Measurements from ENCODE around the gene MS4A14. TPM values are rescaled to one million over a fixed set of nuclear protein-coding genes. Genes with fewer than 3 reads are reported as not detected.
"Not testable (repeated sequence)": the region's sequence is repeated elsewhere in the genome, so short reads cannot be mapped to it uniquely, and the experiment has no call there.

MS4A14 gene
- total RNA-seq, 1 donor from 2014 or later, result not detected

DNA sequence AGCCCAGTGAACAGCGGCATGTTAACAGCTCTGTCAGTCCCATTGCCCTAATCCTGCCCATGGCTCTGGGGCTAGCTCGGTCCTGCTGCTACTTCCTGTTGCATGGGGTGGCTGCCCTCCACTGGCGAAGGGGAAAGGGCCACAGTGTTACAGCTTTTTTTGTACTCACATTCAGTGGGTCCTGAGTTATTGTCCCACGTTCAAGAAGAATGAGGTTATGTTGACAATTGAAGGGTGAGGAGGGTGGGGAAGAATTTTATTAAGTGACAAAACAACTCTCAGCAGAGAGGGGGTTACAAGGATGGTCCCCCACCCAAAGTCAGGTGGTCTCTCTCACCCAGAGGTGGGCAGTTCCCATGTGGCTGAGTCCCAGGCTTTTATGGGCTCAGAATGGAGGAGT, 35.6 kb upstream of the MS4A14 start:
- no peak overlapping the region for H3K4me3 Mint-ChIP-seq
- H3K9me3 Mint-ChIP-seq, result no peaks in the 10 kb centered on the region
- no peaks in the 10 kb centered on the region for H3K36me3 Mint-ChIP-seq
- TF ChIP-seq, protein P1, sequence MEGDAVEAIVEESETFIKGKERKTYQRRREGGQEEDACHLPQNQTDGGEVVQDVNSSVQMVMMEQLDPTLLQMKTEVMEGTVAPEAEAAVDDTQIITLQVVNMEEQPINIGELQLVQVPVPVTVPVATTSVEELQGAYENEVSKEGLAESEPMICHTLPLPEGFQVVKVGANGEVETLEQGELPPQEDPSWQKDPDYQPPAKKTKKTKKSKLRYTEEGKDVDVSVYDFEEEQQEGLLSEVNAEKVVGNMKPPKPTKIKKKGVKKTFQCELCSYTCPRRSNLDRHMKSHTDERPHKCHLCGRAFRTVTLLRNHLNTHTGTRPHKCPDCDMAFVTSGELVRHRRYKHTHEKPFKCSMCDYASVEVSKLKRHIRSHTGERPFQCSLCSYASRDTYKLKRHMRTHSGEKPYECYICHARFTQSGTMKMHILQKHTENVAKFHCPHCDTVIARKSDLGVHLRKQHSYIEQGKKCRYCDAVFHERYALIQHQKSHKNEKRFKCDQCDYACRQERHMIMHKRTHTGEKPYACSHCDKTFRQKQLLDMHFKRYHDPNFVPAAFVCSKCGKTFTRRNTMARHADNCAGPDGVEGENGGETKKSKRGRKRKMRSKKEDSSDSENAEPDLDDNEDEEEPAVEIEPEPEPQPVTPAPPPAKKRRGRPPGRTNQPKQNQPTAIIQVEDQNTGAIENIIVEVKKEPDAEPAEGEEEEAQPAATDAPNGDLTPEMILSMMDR (conservative IDR thresholded peaks at IDR 0.05), result no peak
- no peaks in the 10 kb centered on the region for H3K4me1 Mint-ChIP-seq (ENCODE audit: unreplicated experiment)
- peaks cover 10% of the 10 kb centered on the region for H3K27me3 Mint-ChIP-seq
- DNase-seq (ENCODE audit: extremely low spot score, unreplicated experiment), result no peak
- H3K27ac Mint-ChIP-seq, result no peak overlapping the region

- TF ChIP-seq, protein P1 (conservative IDR thresholded peaks at IDR 0.05), result no peak
- Mint-ChIP-seq H3K27ac (no peak overlapping the region), H3K4me3 (no peak overlapping the region), H3K4me1 (ENCODE audit: unreplicated experiment) (no peaks in the 10 kb centered on the region), H3K9me3 (no peaks in the 10 kb centered on the region), H3K27me3 (peaks cover 10% of the 10 kb centered on the region), H3K36me3 (no peaks in the 10 kb centered on the region)
- DNase-seq (ENCODE audit: extremely low spot score, unreplicated experiment), result no peak
Observed at GRCh38 chr11:60362241-60362640, 34.0 kb upstream of the MS4A14 start.

DNA sequence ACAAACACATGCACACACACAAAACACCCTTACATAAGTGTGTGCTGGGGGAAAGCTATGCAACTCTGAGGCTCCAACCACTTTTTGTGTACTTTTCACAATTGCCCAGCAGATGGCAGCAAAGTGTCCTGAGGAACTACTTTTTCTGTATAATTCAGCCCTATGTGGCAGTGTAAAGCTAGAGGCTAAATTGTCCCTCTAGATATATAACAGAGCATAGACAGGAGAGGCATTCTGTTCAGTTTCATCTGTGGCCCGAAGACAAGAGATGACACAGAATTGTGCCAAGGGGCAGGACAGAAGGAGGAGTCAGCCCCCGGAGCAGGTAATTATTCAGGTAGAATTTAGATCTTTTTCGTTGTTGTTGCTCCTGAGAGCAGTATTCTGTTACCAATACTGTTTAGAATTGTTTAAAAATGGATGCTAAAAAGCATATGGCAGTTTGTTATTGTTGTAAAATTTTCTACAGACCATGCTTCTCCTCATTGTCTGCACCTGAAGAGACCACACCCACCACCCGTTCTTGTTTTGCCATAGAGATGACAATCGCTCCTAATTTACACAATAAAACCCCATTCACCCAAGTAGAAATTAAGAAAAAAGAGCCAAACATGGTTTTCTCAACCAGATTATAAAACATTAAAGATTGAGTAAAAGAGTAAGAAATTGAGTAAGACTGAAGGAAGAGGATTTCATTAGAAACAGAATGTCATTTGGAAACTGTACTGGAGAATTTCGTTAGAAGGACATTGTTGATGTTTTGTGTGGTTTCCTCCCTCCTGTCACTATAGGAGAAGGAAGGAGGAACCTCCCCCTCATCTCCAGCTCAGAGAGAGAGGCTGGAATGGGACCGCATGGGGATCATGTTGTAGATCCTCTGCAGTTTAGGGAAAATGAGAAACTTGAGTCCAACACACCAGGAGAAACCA, 32.5 kb upstream of the MS4A14 start:
- Mint-ChIP-seq H3K27me3 (peaks cover 10% of the 10 kb centered on the region), H3K36me3 (no peaks in the 10 kb centered on the region), H3K9me3 (no peaks in the 10 kb centered on the region), H3K4me1 (ENCODE audit: unreplicated experiment) (no peaks in the 10 kb centered on the region), H3K4me3 (no peak overlapping the region), H3K27ac (no peak overlapping the region)
- no peak for DNase-seq (ENCODE audit: extremely low spot score, unreplicated experiment)
- TF ChIP-seq, protein P1 (conservative IDR thresholded peaks at IDR 0.05), result peak; percentile 85

DNA sequence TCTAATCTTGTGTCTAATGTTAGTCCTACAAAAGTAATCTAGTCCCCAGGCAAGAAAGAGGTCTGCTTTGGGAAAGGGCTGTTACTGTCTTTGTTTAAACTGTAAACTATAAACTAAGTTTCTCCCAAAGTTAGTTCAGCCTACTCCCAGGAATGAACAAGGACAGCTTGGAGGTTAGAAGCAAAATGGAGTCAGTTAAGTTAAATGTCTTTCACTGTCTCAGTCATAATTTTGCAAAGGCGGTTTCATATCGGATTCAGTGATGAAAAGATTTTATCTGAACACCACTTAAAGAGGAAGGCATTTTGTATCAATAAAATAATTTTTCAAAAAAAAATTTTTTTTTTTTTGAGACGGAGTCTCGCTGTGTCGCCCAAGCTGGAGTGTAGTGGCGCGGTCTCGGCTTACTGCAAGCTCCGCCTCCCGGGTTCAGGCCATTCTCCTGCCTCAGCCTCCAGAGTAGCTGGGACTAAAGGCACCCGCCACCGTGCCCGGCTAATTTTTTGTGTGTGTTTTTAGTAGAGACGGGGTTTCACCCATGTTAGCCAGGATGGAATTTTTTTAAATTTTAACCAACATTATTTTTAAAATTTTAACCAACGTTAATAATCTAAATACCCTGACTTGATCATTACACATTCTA, 29.9 kb upstream of the MS4A14 start:
- not testable (repeated sequence) for DNase-seq (ENCODE audit: extremely low spot score, unreplicated experiment); H3K36me3 Mint-ChIP-seq; H3K4me1 Mint-ChIP-seq (ENCODE audit: unreplicated experiment); H3K9me3 Mint-ChIP-seq; H3K27ac Mint-ChIP-seq; H3K4me3 Mint-ChIP-seq
- peaks cover 10% of the 10 kb centered on the region for H3K27me3 Mint-ChIP-seq

- H3K36me3 Mint-ChIP-seq, result no peaks in the 10 kb centered on the region
- no peaks in the 10 kb centered on the region for H3K4me1 Mint-ChIP-seq (ENCODE audit: unreplicated experiment)
- peaks cover 10% of the 10 kb centered on the region for H3K27me3 Mint-ChIP-seq
- DNase-seq (ENCODE audit: extremely low spot score, unreplicated experiment), result no peak
- H3K9me3 Mint-ChIP-seq, result no peaks in the 10 kb centered on the region
- no peak overlapping the region for H3K27ac Mint-ChIP-seq
- TF ChIP-seq, protein P1 (conservative IDR thresholded peaks at IDR 0.05), result no peak
- no peak overlapping the region for H3K4me3 Mint-ChIP-seq
Observed at GRCh38 chr11:60367009-60367408, 29.2 kb upstream of the MS4A14 start.

GRCh38 chr11:60367896-60368295, 28.4 kb upstream of the MS4A14 start:
- DNase-seq (ENCODE audit: extremely low spot score, unreplicated experiment), result no peak
- H3K27ac Mint-ChIP-seq, result no peak overlapping the region
- TF ChIP-seq, protein P1 (conservative IDR thresholded peaks at IDR 0.05), result no peak
- H3K27me3 Mint-ChIP-seq, result peaks cover 10% of the 10 kb centered on the region
- H3K9me3 Mint-ChIP-seq, result no peaks in the 10 kb centered on the region
- H3K4me1 Mint-ChIP-seq (ENCODE audit: unreplicated experiment), result no peaks in the 10 kb centered on the region
- no peaks in the 10 kb centered on the region for H3K36me3 Mint-ChIP-seq
- H3K4me3 Mint-ChIP-seq, result no peak overlapping the region

Data from type B pancreatic cell (in vitro differentiated cells).